Mesenchymal stem cell (in vitro differentiated cells and primary cell): ENCODE data around the gene CATSPER4.

Experiments
- DNase-seq: peaks from one replicate; pipeline ENCODE4 v3.0.0-alpha.2; 2013
- H2AFZ ChIP-seq: one replicate; pipeline ENCODE4 v1.6.1; 2013; ENCODE audit warnings: low read depth, mild to moderate bottlenecking, control low read depth, inconsistent platforms, low read length, moderate library complexity
- H2AK5ac ChIP-seq: 2 replicates; pipeline ENCODE4 v1.6.1; 2013; ENCODE audit warnings: low read length, moderate library complexity, mild to moderate bottlenecking, inconsistent platforms; ENCODE audit not compliant: severe bottlenecking
- H2BK120ac ChIP-seq: one replicate; pipeline ENCODE4 v1.6.1; 2013; ENCODE audit warnings: low read depth, mild to moderate bottlenecking, inconsistent platforms, low read length, moderate library complexity
- H2BK12ac ChIP-seq, 2 experiments: one replicate each; pipeline ENCODE4 v1.6.1; 2013; ENCODE audit warnings: inconsistent platforms in 2 of 2, low read length in 2 of 2, mild to moderate bottlenecking in 2 of 2, moderate library complexity in 2 of 2, control low read depth in 1 of 2
- H2BK15ac ChIP-seq: one replicate; pipeline ENCODE4 v1.6.1; 2013; ENCODE audit warnings: mild to moderate bottlenecking, low read depth, inconsistent platforms; ENCODE audit not compliant: poor library complexity, severe bottlenecking
- H2BK5ac ChIP-seq: 2 replicates; pipeline ENCODE4 v1.6.1; 2013; ENCODE audit warnings: low read depth, mild to moderate bottlenecking, low read length, control low read depth, inconsistent platforms; ENCODE audit not compliant: poor library complexity, severe bottlenecking
- H3K14ac ChIP-seq, 2 experiments: one replicate each; pipeline ENCODE4 v1.6.1; 2013; ENCODE audit warnings: inconsistent platforms in 2 of 2, low read length in 2 of 2, control low read depth in 1 of 2, mild to moderate bottlenecking in 1 of 2, moderate library complexity in 1 of 2
- H3K18ac ChIP-seq, 2 experiments: one replicate each; pipeline ENCODE4 v1.6.1; 2013; ENCODE audit warnings: inconsistent platforms in 2 of 2, low read length in 2 of 2, control low read depth in 1 of 2, low read depth in 1 of 2, mild to moderate bottlenecking in 1 of 2
- H3K23ac ChIP-seq, 2 experiments: one replicate each; pipeline ENCODE4 v1.6.1; 2013; ENCODE audit warnings: inconsistent platforms in 2 of 2, low read length in 2 of 2, mild to moderate bottlenecking in 2 of 2, moderate library complexity in 2 of 2, control low read depth in 1 of 2
- H3K27ac ChIP-seq: 2 replicates; pipeline ENCODE4 v1.5.1; 2013; ENCODE audit warnings: mild to moderate bottlenecking, moderate library complexity, low read length, control low read depth, inconsistent platforms; ENCODE audit not compliant: poor library complexity, severe bottlenecking
- H3K27me3 ChIP-seq, 2 experiments: 2 replicates each; pipeline versions ENCODE4 v1.6.1 to v1.7.0; 2013; ENCODE audit warnings: low read length in 2 of 2, mild to moderate bottlenecking in 2 of 2, moderate library complexity in 2 of 2, control low read depth in 1 of 2, inconsistent platforms in 1 of 2; ENCODE audit not compliant: control insufficient read depth in 1 of 2, insufficient read depth in 1 of 2
- H3K36me3 ChIP-seq, 2 experiments: 2 replicates each; pipeline versions ENCODE4 v1.6.1 to v1.7.0; 2013; ENCODE audit warnings: low read length in 2 of 2, control low read depth in 1 of 2, inconsistent platforms in 1 of 2, low read depth in 1 of 2, mild to moderate bottlenecking in 1 of 2; ENCODE audit not compliant: insufficient read depth in 2 of 2, control insufficient read depth in 1 of 2
- H3K4ac ChIP-seq, 2 experiments: one replicate each; pipeline ENCODE4 v1.6.1; 2013; ENCODE audit warnings: inconsistent platforms in 2 of 2, low read length in 2 of 2, mild to moderate bottlenecking in 2 of 2, moderate library complexity in 2 of 2, control low read depth in 1 of 2, low read depth in 1 of 2
- H3K4me1 ChIP-seq: 2 replicates; pipeline ENCODE4 v1.6.1; 2013; ENCODE audit warnings: low read depth, low read length, control low read depth; ENCODE audit not compliant: control insufficient read depth, insufficient read depth
- H3K4me2 ChIP-seq: 2 replicates; pipeline ENCODE4 v1.6.1; 2013; ENCODE audit warnings: low read length, mild to moderate bottlenecking, inconsistent platforms; ENCODE audit not compliant: poor library complexity, severe bottlenecking
- H3K4me3 ChIP-seq, 2 experiments: 2 replicates each; pipeline versions ENCODE4 v1.5.1 to v1.7.0; 2013; ENCODE audit warnings: low read length in 2 of 2, mild to moderate bottlenecking in 2 of 2, control low read depth in 1 of 2, low read depth in 1 of 2; ENCODE audit not compliant: insufficient read depth in 1 of 2
- H3K79me1 ChIP-seq: replicated peaks from 2 replicates; pipeline ENCODE4 v1.6.1; 2013; ENCODE audit warnings: mild to moderate bottlenecking, control low read depth, low read length, inconsistent platforms; ENCODE audit not compliant: poor library complexity, severe bottlenecking
- H3K9ac ChIP-seq: 2 replicates; pipeline ENCODE4 v1.7.0; 2013; ENCODE audit warnings: mild to moderate bottlenecking, low read length, moderate library complexity
- H3K9me3 ChIP-seq: 2 replicates; pipeline ENCODE4 v1.7.0; 2013; ENCODE audit warnings: mild to moderate bottlenecking, low read length; ENCODE audit not compliant: control insufficient read depth
- H4K8ac ChIP-seq: one replicate; pipeline ENCODE4 v1.6.1; 2013; ENCODE audit warnings: inconsistent platforms, mild to moderate bottlenecking, low read length, moderate library complexity
- H4K91ac ChIP-seq: one replicate; pipeline ENCODE4 v1.6.1; 2013; ENCODE audit warnings: mild to moderate bottlenecking, low read length, inconsistent platforms
- WGBS: methylation state at CpG from one replicate; pipeline ENCODE4 v1.1.7; 2013; ENCODE audit warnings: mixed read lengths; 5-methylcytosine and 5-hydroxymethylcytosine counted together

Gene CATSPER4

GRCh38 chr1:26166719-26167281, 23.6 kb upstream of the CATSPER4 start:
- Histone ChIP-seq H2BK15ac (no peak overlapping the region), H3K27ac (no peak overlapping the region), H3K36me3 (peaks cover 7 to 8% of the 10 kb centered on the region in 2 experiments), H3K79me1 (peaks cover 19% of the 10 kb centered on the region), H2AFZ (no peak overlapping the region), H4K8ac (no peak overlapping the region), H3K9me3 (no peaks in the 10 kb centered on the region), H3K4me1 (peaks cover 28% of the 10 kb centered on the region), H3K27me3 (peaks cover 15 to 38% of the 10 kb centered on the region in 2 experiments), H3K4me2 (no peak overlapping the region), H4K91ac (no peak overlapping the region), H2BK5ac (no peak overlapping the region), H3K23ac (no peak overlapping the region), H2AK5ac (no peak overlapping the region), H3K4ac (no peak overlapping the region), H3K14ac (no peak overlapping the region), H3K4me3 (no peak overlapping the region), H3K9ac (no peak overlapping the region), H3K18ac (no peak overlapping the region), H2BK120ac (no peak overlapping the region), H2BK12ac (peak overlapping the region in 1 of 2 experiments; percentile 6)
- WGBS = 81% methylated on average over 4 of the region's 4 CpGs
- DNase-seq = no peak

DNA sequence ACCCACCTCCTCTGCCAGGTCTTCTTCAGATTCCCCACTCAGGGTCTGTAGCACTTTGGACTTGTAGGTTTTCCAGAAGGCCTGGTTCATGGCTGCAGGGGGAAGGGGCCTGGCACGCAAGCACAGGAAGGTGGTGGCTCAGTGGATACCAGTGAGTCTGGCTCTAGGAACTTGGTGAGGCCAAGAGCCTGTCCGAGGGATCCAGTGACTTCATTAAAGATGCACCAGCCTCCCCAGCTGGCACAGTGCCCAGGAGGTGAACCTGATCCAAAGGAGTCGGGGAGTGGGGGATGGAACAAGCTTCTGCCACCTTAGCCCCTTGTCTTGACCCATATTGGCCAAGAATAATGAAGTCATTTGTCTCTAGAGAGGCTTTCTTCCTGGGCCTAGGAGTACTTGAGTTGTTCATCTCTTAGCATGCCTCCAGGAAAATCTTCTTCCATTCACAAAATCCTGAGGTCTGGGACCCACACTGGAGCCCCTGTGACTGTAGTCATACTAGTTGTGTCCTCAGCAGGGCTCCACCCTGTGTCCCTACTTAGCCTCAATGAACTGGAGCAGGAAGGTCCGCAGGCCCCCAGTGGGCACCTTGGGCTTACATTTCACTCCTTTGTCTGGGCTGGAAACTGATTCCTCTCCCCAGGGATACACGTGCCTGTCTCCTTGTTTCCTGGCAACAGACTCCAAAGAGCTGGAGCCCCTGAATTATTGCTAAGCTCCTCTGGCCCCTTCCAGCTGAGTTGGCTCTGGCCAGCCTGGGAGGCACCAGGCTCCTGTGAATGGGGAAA, 21.8 kb upstream of the CATSPER4 start, which contains the start of gene C1orf232:
Gene C1orf232, minus strand, starts transcription at position 554 of the 788 bp plus-strand sequence. Its CDS starts 464 bp downstream, at position 90.
- H2BK15ac ChIP-seq = peak within 1 kb of the TSS; percentile 95
- no peak within 1 kb of the TSS for H3K14ac ChIP-seq
- H2AK5ac ChIP-seq = no peak within 1 kb of the TSS
- H2BK120ac ChIP-seq = no peak within 1 kb of the TSS
- peak within 1 kb of the TSS in 1 of 2 experiments; percentile 95 for H3K4ac ChIP-seq
- H3K36me3 ChIP-seq = peaks cover 9 to 10% of the 10 kb centered on the region in 2 experiments
- H3K27me3 ChIP-seq = peaks cover 4 to 26% of the 10 kb centered on the region in 2 experiments
- H3K4me1 ChIP-seq = peaks cover 25% of the 10 kb centered on the region
- no peak within 1 kb of the TSS for H3K27ac ChIP-seq
- no peaks in the 10 kb centered on the region for H3K9me3 ChIP-seq
- H3K23ac ChIP-seq = no peak within 1 kb of the TSS
- H2AFZ ChIP-seq = peak within 1 kb of the TSS; percentile 94
- H3K18ac ChIP-seq = peak within 1 kb of the TSS; percentile 80 to 89
- H2BK5ac ChIP-seq = no peak within 1 kb of the TSS
- H3K4me3 ChIP-seq = peak within 1 kb of the TSS; percentile 89
- H3K9ac ChIP-seq = peak within 1 kb of the TSS; percentile 95
- peak within 1 kb of the TSS; percentile 84 for H4K8ac ChIP-seq
- peak within 1 kb of the TSS; percentile 72 for H4K91ac ChIP-seq
- DNase-seq = no peak
- peaks cover 20% of the 10 kb centered on the region for H3K79me1 ChIP-seq
- peak within 1 kb of the TSS; percentile 88 for H3K4me2 ChIP-seq
- 91% methylated on average over 5 of the region's 5 CpGs for WGBS
- H2BK12ac ChIP-seq = peak within 1 kb of the TSS in 1 of 2 experiments; percentile 57

- H2BK120ac ChIP-seq = no peak overlapping the region
- H3K36me3 ChIP-seq = peaks cover 9 to 10% of the 10 kb centered on the region in 2 experiments
- no peaks in the 10 kb centered on the region for H3K9me3 ChIP-seq
- no peak overlapping the region for H3K27ac ChIP-seq
- H3K18ac ChIP-seq = no peak overlapping the region
- H3K4me2 ChIP-seq = peak overlapping the region; percentile 88
- peak overlapping the region; percentile 94 for H2AFZ ChIP-seq
- peak overlapping the region in 1 of 2 experiments; percentile 89 for H3K4me3 ChIP-seq
- no peak overlapping the region for H4K91ac ChIP-seq
- whole genome bisulfite sequencing = 58% methylated on average over 1 of the region's 4 CpGs
- H3K27me3 ChIP-seq = peaks cover 0 to 21% of the 10 kb centered on the region in 2 experiments
- peak overlapping the region in 1 of 2 experiments; percentile 57 for H2BK12ac ChIP-seq
- no peak overlapping the region for H3K4ac ChIP-seq
- no peak overlapping the region for H4K8ac ChIP-seq
- H3K9ac ChIP-seq = peak overlapping the region; percentile 95
- H3K79me1 ChIP-seq = peaks cover 20% of the 10 kb centered on the region
- no peak overlapping the region for H3K23ac ChIP-seq
- H2BK5ac ChIP-seq = no peak overlapping the region
- peaks cover 21% of the 10 kb centered on the region for H3K4me1 ChIP-seq
- no peak for DNase-seq
- no peak overlapping the region for H3K14ac ChIP-seq
- no peak overlapping the region for H2AK5ac ChIP-seq
- no peak overlapping the region for H2BK15ac ChIP-seq
Observed at GRCh38 chr1:26169198-26169554, 21.2 kb upstream of the CATSPER4 start.
